HG03025 (cell line): Measurements from ENCODE around the gene KIAA1217.

Source experiments
- ATAC-seq: cut with Tn5 transposase; IDR thresholded peaks from one replicate; pipeline ENCODE4 v1.9.1; 2021; ENCODE audit warnings: mild to moderate bottlenecking, moderate library complexity; ENCODE audit not compliant: unreplicated experiment, low FRiP score

The KIAA1217 gene, protein sequence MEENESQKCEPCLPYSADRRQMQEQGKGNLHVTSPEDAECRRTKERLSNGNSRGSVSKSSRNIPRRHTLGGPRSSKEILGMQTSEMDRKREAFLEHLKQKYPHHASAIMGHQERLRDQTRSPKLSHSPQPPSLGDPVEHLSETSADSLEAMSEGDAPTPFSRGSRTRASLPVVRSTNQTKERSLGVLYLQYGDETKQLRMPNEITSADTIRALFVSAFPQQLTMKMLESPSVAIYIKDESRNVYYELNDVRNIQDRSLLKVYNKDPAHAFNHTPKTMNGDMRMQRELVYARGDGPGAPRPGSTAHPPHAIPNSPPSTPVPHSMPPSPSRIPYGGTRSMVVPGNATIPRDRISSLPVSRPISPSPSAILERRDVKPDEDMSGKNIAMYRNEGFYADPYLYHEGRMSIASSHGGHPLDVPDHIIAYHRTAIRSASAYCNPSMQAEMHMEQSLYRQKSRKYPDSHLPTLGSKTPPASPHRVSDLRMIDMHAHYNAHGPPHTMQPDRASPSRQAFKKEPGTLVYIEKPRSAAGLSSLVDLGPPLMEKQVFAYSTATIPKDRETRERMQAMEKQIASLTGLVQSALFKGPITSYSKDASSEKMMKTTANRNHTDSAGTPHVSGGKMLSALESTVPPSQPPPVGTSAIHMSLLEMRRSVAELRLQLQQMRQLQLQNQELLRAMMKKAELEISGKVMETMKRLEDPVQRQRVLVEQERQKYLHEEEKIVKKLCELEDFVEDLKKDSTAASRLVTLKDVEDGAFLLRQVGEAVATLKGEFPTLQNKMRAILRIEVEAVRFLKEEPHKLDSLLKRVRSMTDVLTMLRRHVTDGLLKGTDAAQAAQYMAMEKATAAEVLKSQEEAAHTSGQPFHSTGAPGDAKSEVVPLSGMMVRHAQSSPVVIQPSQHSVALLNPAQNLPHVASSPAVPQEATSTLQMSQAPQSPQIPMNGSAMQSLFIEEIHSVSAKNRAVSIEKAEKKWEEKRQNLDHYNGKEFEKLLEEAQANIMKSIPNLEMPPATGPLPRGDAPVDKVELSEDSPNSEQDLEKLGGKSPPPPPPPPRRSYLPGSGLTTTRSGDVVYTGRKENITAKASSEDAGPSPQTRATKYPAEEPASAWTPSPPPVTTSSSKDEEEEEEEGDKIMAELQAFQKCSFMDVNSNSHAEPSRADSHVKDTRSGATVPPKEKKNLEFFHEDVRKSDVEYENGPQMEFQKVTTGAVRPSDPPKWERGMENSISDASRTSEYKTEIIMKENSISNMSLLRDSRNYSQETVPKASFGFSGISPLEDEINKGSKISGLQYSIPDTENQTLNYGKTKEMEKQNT (N-terminal part only)

DNA sequence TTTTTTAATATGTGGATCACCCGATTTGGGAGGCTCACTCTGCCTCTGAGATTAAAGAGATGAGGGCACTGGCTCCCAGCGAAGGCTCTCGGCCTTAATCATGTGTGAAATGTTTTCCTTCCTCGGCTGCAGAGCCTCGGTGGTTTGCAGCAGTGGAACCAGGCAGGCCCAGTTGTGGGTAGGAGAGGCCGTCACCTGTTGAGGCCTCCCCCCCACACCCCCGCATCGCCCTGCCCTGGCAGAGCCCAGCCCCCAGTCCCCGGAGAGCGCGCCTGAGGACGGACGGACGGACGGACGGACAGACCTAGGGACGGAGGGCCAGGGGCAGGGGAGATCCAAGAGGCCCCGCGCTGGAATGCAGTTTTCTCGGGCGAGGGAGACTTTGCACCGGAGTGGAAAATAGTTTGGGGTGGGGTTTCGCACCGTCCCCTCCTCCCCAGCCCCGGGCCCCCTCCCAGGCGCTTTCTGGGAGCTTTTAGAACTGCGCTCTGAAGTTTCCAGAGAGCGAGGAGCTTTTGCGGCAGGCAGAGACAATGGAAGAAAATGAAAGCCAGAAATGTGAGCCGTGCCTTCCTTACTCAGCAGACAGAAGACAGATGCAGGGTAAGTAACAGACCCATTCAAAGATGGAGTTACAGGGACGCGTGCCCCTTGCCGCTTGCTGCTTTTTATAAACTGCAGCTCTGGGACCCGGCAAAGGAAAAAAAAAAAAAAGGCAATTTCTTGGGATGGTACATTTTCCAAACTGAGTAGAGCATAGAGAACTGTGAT, at the start of gene KIAA1217:
KIAA1217 (plus strand) TSS at position 478 of the 771 bp plus-strand sequence; CDS start at position 534, 56 bp downstream.
- ATAC-seq = peak; percentile 32

DNA sequence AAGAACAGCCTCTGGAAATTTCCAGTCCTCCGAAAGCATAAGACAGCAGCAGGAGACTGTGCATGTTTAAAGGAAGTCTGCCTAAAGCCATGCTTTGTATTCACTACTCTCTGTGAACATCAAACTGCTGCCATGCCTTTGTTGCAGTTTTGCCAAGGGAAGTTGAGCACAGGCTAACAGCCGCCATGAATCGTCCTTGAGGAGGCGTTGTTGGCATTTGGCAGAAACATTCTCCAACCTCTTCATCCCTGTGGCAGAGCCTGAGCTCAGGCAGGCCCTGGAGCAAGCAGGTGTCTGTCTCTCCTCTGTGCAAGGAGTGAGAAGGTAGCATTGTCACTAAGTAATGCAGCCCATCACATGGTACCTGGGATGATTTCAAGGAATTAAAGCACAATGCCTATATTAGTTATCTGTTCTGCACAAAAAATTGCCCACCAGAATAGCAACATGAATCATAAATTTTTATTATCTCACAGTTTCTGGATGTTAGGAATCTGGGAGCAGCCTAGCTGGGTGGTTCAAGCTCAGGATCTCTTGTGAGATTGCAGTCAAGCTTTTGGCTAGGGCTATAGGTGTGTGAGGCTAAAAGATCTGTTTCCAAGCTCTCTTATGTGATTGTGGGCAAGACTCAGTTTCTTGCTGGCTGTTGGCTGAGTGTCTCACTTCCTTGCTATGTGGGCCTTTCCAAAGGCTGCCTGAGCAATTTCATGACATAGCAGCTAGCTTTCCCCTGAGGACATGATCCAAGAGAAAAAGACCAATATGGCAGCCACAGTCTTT, 46.5 kb upstream of the KIAA1217 start:
- ATAC-seq = no peak

DNA sequence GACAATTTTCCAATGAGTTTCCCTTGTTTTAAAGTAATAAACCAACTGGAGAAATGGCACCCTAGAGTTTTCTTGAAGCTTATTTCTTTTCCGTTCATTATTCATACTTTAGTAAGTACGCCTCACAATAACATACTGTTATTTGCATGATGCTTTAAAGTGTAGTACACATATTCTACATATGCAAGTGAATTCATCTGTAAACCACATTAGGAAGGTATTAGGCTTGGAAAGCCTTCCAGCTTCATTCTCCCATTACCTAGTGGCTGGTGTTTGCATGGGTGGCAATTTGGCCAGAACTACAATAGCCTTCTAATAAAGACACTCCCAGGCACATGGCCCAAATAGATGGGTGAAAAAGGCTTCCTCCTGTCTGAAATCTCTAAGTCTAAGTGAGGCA, 45.5 kb upstream of the KIAA1217 start:
- ATAC-seq = no peak

DNA sequence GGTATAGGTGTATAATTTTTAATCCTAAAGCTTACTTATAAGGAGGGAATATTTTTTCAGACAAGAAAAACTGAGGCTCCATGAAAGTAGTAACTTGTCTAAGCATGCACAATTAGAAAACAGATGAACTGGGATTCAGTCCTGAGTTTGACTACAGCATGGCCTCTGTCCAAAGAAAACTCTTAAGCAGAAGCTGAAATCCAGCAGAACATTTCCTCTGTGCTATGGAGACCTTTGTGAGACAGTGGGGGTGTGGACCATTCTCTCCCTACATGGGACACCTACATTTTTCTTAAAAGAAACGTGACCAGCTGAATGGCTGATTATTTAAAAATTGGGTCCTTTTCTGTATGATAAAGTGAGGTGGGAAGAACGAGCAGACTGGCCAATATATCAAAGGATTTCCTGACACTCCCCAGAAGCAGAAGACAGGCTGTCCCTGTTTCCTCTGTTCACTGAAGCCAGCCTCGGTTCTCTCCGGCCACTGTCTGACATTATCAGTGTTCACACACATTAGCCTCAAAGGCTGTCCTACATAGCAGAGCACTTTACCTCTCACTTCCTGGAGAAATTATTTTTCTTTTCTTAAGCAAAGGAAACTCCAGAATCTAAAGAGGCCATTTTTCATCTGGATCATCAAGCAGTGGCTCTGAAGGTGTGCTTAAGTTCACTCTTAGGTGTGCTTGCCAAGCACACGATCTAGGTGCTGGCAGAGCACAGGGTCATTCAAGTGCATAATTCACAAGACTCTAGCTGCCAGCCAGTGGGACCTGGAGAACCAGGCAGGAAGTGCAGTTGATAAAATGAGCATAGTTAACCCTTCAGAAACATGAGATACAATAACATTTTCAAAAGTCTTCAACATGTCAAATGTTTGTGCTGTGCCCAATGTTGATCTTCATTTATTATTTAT, 40.4 kb upstream of the KIAA1217 start:
- ATAC-seq = no peak

DNA sequence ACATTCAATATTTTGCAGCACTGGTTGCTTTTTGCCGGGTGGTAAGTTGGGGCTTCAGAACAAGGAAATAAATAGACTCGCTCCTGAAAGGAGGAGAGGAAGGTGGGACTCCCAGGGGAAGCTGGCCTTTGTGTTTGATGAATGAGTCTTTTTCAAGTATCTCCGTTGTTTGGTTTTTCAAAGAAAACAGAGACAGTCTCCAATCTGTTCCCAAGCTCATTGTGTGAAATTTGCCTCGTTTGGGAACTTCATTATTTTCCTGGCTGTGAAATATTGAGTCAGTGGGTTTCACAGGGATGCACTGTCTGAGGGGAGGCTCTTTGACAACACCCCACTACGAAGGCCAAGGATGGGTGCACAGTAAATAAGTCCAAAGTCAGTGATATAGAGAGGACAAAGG, 38.7 kb upstream of the KIAA1217 start:
- ATAC-seq = no peak

DNA sequence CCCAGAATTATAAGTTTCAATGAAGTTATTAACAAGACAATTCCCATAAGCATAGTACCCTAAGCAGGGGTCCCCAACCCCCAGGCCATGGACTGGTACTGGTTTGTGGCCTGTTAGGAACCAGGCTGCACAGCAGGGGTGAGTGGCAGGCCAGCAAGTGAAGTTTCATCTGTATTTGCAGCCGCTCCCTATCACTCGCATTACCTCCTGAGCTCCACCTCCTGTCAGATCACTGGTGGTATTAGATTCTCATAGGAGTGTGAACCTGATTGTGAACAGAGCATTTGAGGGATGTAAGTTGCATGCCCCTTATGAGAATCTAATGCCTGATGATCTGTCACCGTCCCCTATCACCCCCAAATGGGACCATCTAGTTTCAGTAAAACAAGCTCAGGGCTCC, 36.0 kb upstream of the KIAA1217 start:
- ATAC-seq = no peak

DNA sequence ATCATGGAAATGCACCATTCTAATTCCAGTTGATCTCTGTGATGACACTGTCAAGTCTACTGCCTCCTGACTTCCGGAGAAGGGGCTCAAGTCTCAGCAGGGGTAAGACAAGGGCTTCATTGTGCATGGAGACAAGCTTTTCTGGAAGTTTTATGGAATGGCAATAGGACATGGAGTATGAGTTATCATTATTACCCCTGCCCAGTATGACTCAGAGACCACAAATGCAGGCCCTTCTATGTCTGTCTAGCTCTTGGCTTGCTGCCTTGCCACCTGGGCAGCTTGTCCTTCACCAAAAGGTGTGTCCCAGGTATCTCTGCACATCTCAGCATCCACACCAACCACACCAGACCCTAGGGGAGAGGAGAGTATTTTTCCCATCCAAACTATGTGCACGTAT, 34.9 kb upstream of the KIAA1217 start:
- ATAC-seq = no peak

DNA sequence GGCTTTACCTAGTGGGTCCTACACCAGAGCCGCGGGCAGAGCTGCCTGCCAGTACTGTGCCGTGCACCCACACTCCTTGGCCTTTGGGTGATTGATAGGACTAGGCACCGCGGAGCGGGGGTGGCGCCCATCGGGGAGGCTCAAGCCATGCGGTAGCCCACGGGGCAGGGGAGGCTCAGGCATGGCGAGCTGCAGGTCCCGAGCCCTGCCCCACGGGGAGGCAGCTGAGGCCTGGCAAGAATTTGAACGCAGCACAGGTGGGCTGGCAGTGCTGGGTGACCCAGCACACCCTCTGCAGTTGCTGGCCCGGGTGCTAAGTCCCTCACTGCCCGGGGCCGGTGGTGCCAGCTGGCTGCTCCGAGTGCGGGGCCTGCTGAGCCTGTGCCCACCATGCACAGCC, 32.3 kb upstream of the KIAA1217 start:
- no peak for ATAC-seq

DNA sequence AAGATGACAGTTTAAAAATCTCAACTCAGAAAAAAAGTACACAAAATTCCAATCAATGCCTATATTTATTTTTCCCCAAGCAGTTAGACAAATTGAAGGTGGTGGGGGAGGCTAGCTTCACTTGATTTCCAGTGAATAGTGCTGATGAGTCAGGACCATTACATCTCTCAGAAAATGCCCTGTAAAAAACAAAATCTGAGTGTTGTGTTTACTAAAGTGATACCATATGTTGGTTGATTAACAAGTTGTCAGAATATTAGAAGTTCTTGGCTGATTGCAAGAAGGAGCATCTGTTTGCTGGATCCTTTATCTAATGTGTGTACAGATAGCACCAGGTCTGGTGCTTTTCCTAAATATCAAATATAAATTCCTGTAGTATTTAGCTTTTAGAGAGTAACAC, 31.3 kb upstream of the KIAA1217 start:
- no peak for ATAC-seq

DNA sequence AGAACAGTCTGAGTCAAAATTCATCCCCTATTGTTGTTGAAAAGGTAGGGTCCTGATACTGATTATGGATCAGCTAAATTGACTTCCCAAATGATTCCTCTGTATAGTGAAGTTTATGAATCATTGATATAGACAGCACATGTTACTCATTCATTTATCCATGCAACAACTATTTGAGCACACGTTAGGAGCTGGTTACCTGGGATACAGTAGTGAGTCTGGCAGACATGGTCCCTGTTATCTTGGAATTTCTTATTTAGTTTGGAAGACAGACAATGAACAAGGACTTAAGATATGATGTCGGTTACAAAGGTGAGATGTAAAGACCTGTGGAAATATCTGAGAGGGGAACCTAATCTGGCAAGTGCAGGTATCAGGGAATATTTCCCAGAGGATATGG, 28.0 kb upstream of the KIAA1217 start:
- no peak for ATAC-seq

DNA sequence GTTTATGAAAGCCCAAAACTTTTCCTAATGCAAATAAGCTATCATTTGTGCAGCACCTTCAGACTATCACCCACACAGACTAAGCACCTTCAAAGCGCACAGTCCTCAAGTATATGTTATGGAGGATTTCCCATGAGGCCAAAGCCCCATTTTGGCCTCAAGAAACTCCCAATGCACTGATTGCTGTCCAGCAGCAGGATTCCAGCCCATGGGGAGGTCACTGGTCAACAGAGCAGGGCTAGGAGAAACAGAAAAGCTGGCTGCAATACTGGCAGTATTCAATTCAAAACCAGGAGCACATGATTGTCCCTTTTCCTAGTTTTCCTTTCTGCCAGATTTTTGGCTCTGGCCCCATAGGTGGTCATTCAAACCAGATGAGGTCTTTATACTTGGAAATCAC, 24.5 kb upstream of the KIAA1217 start:
- no peak for ATAC-seq

DNA sequence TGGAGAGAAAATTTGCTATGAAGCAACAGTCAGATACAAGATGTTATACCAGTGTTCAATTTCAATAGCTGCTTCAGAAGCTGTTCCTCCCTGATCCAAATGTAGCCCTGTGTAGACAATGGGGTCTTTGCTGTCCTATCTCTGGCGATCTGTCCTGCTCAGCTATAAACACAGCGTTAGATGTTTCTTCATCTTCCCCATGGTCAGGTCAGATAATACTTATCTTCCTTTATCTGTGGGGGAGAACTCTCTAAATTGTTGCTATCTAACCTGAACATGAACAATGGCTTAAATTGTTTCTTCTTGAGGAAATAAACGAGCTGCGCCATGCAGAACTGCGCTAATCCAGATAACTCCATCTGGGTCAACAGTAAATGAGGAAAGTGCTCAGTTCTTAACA, 15.6 kb upstream of the KIAA1217 start:
- ATAC-seq = no peak

DNA sequence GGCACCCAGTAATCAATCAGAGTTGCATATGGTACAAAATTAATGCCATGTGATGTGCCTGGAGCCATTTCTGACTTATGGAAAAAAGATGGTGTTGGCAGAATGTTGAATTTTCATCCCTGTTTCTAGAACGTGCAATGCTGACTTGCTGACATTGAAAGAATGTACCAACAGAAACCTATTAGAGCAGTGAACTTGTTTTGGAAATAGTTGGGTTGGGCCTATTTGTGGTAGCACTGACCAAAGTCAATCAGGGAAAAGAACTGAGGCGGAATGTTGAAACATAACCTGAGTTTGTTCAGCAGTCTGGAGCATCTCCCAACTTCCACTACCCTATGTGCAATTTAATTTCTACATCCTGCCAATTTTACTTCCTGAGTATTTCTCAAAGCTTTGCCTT, 11.7 kb upstream of the KIAA1217 start:
- ATAC-seq = no peak

DNA sequence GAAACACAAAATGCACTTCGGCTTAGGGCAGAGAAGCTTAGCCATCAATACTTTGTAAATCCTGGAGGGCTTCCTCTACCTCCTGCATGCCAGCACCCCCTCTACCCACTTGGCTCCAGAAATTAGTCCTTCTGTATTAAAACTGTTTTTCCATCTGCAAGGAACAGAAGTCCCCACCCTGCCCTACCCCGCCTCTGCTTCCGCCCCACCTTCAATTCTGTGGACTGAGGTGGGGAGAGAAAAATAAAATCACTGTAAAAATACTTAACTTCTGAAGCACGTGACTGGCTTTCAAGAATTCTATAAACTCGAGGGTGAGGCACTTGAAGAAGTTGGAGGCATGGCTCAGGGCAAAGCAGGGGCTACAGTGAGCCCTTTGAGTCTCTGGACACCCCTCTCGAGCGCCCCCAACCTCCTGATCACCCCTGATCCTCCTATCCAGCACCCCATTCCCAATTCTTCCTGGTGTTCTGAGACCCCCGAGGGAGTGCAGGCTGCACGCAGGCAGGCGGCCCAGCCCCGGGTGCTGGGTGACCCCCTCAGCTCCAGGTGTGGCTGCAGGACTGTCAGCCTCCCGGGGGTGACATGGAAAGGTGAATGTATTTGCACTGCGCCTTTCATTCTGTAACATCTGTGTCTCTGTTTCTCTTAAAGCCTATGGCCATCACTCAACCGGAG, 7.3 kb upstream of the KIAA1217 start:
- ATAC-seq = no peak

DNA sequence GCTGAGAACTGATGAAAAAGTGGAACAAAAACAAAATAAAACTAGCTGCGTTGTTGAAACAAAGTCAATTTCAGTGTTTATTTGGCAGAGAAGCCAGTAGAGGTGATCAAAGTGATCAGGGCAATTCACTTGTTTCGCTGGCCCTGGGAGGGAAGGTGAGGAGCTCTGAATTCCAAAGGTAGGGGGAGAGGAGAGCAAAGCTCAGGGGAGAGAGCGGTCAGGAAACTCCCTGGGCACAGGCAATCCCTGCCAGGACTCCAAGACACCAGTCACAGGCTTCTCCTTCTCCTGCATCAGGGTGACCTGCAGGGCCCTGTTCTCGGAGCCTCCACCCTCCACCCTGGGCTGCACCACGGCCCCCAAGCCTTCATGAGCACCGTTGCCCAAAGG, 6.8 kb upstream of the KIAA1217 start:
- ATAC-seq = no peak

DNA sequence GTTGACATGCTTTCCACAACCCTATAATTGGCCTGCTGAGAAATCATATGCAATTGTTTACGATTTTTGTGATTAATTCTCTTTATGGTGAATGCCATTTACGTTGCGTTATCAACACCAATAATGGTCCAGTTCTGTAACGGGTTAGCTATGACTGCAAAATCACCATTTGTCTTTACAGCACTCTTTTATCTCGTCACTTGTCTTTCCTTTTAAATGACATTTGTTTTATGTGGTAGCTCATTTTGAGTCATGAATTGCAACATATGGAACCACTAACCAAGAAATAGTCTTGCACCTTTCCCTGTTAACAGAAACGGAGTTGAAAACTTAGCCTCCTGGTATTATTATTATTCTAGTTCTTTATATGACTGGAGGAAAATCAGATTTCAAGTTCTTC, 3.1 kb upstream of the KIAA1217 start:
- ATAC-seq = no peak

DNA sequence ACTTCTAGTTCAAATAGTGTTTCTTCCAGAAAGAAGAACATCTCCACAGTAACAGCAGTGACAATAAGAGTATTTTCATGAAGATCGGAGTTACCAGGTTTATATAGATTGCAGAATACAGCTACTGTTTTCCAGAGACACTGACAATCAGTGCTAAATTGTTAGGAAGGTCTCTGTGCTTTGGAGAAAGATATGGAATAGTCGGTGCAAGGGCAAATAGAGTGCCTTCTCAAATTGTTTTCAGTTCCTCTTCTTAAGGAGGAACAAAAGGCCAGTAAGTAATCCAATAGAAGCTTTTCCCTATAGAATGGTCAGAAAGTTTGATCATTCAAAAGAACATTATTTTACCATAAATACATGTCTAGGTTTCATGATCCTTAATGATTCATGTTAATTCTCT, 2.6 kb upstream of the KIAA1217 start:
- ATAC-seq = no peak

DNA sequence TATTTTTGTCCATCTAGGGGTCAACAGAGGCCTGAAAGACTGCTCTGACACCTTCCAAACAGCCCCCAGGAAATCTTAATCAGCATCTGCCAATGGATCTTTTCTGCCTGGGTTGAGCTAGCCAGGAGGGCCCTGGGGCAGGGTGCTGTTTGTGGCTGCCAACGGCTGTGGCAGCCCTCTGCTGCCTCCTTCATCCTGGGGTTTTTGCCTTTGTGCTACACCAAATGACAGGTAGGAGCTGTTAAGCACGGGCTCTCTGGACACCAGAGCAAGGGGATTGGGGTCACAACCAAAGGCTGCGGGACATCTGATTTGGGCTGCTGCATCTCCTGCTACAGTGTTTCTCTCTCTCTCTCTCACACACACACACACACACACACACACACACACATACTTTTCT, 2.0 kb upstream of the KIAA1217 start:
- no peak for ATAC-seq
